GM12878 (cell line): Measurements from ENCODE around the gene TIGD2. TPM values are rescaled to one million over a fixed set of nuclear protein-coding genes. Genes with fewer than 3 reads are reported as not detected.
"Not testable (repeated sequence)": the region's sequence is repeated elsewhere in the genome, so short reads cannot be mapped to it uniquely, and the experiment has no call there.

ENCODE experiments used
- ATAC-seq: fragments of 200-7000 bp; cut with Tn5 transposase; 3 replicates; pipeline ENCODE4 v1.9.1; 2020; ENCODE audit warnings: mild to moderate bottlenecking, moderate library complexity
- BruUV-seq: library from RNA; stranded (reverse); fragments of 400-500 nt; replicated peaks from 2 replicates; lab custom pipeline; 2021; lab: Mats Ljungman, UMichigan
- CTCF ChIA-PET: fragments of 300-600 bp; sonication (Branson Sonifier 250); formaldehyde crosslinking; extraction: SDS; loops from one replicate; lab custom pipeline; 2021; ENCODE audit warnings: inconsistent platforms; lab: Yijun Ruan, JAX
- POLR2A ChIA-PET: fragments of 350-600 bp; formaldehyde crosslinking; extraction: SDS; loops from one replicate; lab custom pipeline; 2021; ENCODE audit warnings: inconsistent platforms; lab: Charles Lee
- RAD21 ChIA-PET: fragments of 300-600 bp; sonication (Branson Sonifier 250); formaldehyde crosslinking; loops from one replicate; lab custom pipeline; 2023; ENCODE audit warnings: antibody characterized with exemption; ENCODE audit not compliant: unreplicated experiment; lab: Charles Lee
- SMC1A ChIA-PET: fragments of 300-600 bp; sonication (Branson Sonifier 250); formaldehyde crosslinking; loops from one replicate; lab custom pipeline; 2023; ENCODE audit not compliant: unreplicated experiment, uncharacterized antibody; lab: Charles Lee
- DNase-seq: peaks from one replicate; pipeline ENCODE4 v3.0.0-alpha.2; 2011; ENCODE audit warnings: low read depth, low spot score
- FAIRE-seq: peaks from 3 replicates; lab custom pipeline; 2011; peaks lifted over from hg19 to GRCh38; lab: Jason Lieb, UNC
- H2AFZ ChIP-seq: 2 replicates; pipeline ENCODE4 v1.6.0; 2011; ENCODE audit warnings: low read depth, low read length, control low read depth; ENCODE audit not compliant: control insufficient read depth
- H3K27ac ChIP-seq: 2 replicates; pipeline ENCODE4 v1.5.1; 2011; ENCODE audit warnings: control low read depth; ENCODE audit not compliant: control insufficient read depth, insufficient read depth
- H3K27me3 ChIP-seq, 2 experiments: replicated peaks in 1 of 2; 2 replicates each; pipeline versions ENCODE4 v1.6.0 to v1.6.1; 2011; ENCODE audit warnings: low read length in 1 of 2; ENCODE audit not compliant: control insufficient read depth in 2 of 2, insufficient read depth in 2 of 2
- H3K36me3 ChIP-seq, 2 experiments: 2 replicates each; pipeline ENCODE4 v1.5.1; 2011; ENCODE audit warnings: low read length in 1 of 2; ENCODE audit not compliant: control insufficient read depth in 2 of 2, insufficient read depth in 2 of 2
- H3K4me1 ChIP-seq: 2 replicates; pipeline ENCODE4 v1.6.1; 2011; ENCODE audit warnings: mild to moderate bottlenecking, low read length, moderate library complexity, mixed read lengths; ENCODE audit not compliant: control insufficient read depth, insufficient read depth
- H3K4me2 ChIP-seq: 2 replicates; pipeline ENCODE4 v1.6.0; 2011; ENCODE audit warnings: control low read depth; ENCODE audit not compliant: control insufficient read depth, insufficient read depth
- H3K4me3 ChIP-seq: fragments of 200-600 bp; sonication (generic); 2 replicates; pipeline ENCODE4 v1.5.1; 2016
- H3K79me2 ChIP-seq: 2 replicates; pipeline ENCODE4 v1.6.0; 2011; ENCODE audit warnings: low read length; ENCODE audit not compliant: control insufficient read depth, insufficient read depth
- H3K9ac ChIP-seq: 2 replicates; pipeline ENCODE4 v1.8.0; 2011; ENCODE audit warnings: low read length, control low read depth, mixed read lengths; ENCODE audit not compliant: control insufficient read depth, insufficient read depth
- H3K9me3 ChIP-seq: replicated peaks from 3 replicates; pipeline ENCODE4 v1.5.1; 2011; ENCODE audit warnings: mild to moderate bottlenecking, low read length; ENCODE audit not compliant: control insufficient read depth, insufficient read depth
- H4K20me1 ChIP-seq: 2 replicates; pipeline ENCODE4 v1.6.0; 2011; ENCODE audit not compliant: control insufficient read depth, insufficient read depth
- ATF3 ChIP-seq: IDR thresholded peaks from 2 replicates; pipeline ENCODE4 v1.6.1; 2011; ENCODE audit warnings: low read depth, mild to moderate bottlenecking, low read length, moderate library complexity, borderline replicate concordance; ENCODE audit errors: extremely low read depth
- CTCF ChIP-seq, 3 experiments: IDR thresholded peaks in 2 of 3; conservative IDR thresholded peaks in 1 of 3; 2 replicates each; pipeline ENCODE4 v1.5.1; 2011; ENCODE audit warnings: low read depth in 3 of 3, low read length in 3 of 3, mild to moderate bottlenecking in 3 of 3, control low read depth in 2 of 3, moderate library complexity in 2 of 3, inconsistent platforms in 1 of 3, mixed read lengths in 1 of 3; ENCODE audit not compliant: control insufficient read depth in 2 of 3, insufficient read depth in 1 of 3; ENCODE audit errors: extremely low read depth in 1 of 3
- HCFC1 ChIP-seq: fragments of 150-350 bp; IDR thresholded peaks from 2 replicates; pipeline ENCODE4 v1.6.1; 2014; ENCODE audit warnings: low read length
- IKZF2 ChIP-seq, 2 experiments: fragments of 450-650 bp; IDR thresholded peaks; 2 replicates each; pipeline ENCODE4 v1.6.1; 2017; ENCODE audit warnings: mild to moderate bottlenecking in 2 of 2, moderate library complexity in 2 of 2
- MLLT1 ChIP-seq: fragments of 450-650 bp; IDR thresholded peaks from 2 replicates; pipeline ENCODE4 v1.6.1; 2016; ENCODE audit warnings: mild to moderate bottlenecking
- NFXL1 ChIP-seq: fragments of 450-650 bp; IDR thresholded peaks from 2 replicates; pipeline ENCODE4 v1.6.1; 2017; ENCODE audit warnings: antibody characterized with exemption, mild to moderate bottlenecking, borderline replicate concordance
- NRF1 ChIP-seq: conservative IDR thresholded peaks from 2 replicates; pipeline ENCODE4 v1.6.1; 2011; ENCODE audit warnings: mild to moderate bottlenecking, low read depth, low read length, improper control_type of control experiment
- POLR2A ChIP-seq: IDR thresholded peaks from 2 replicates; pipeline ENCODE4 v1.6.1; 2011; ENCODE audit warnings: low read depth, mild to moderate bottlenecking, low read length
- POLR2AphosphoS5 ChIP-seq: IDR thresholded peaks from 2 replicates; pipeline ENCODE4 v1.6.1; 2011; ENCODE audit warnings: mild to moderate bottlenecking, low read length, inconsistent platforms
- RAD21 ChIP-seq: IDR thresholded peaks from 2 replicates; pipeline ENCODE4 v1.6.1; 2011; ENCODE audit warnings: mild to moderate bottlenecking, low read depth, low read length, moderate library complexity; ENCODE audit not compliant: insufficient read depth
- SIX5 ChIP-seq: IDR thresholded peaks from 2 replicates; pipeline ENCODE4 v1.6.1; 2011; ENCODE audit warnings: mild to moderate bottlenecking, low read depth, low read length, moderate library complexity; ENCODE audit not compliant: severe bottlenecking
- TCF7 ChIP-seq: IDR thresholded peaks from 2 replicates; pipeline ENCODE4 v1.6.1; 2014; ENCODE audit warnings: antibody characterized with exemption, borderline replicate concordance
- ZNF217 ChIP-seq: fragments of 450-650 bp; IDR thresholded peaks from 2 replicates; pipeline ENCODE4 v1.6.1; 2017; ENCODE audit warnings: antibody characterized with exemption, mild to moderate bottlenecking
- ZNF384 ChIP-seq: IDR thresholded peaks from 2 replicates; pipeline ENCODE4 v1.6.1; 2012; ENCODE audit warnings: low read depth, mild to moderate bottlenecking, low read length, improper control_type of control experiment, borderline replicate concordance
- WGBS: methylation state at CpG from one replicate; pipeline ENCODE4 v1.1.6; 2016; ENCODE audit warnings: low lambda C conversion rate; ENCODE audit not compliant: insufficient replicate concordance, insufficient coverage; ENCODE audit errors: missing lambda C conversion rate; 5-methylcytosine and 5-hydroxymethylcytosine counted together
- in situ Hi-C: fragments of 300-500 bp; cut with MboI; formaldehyde crosslinking; loops from 9 replicates; pipeline ENCODE4 v1.14.3; 2018; ENCODE audit warnings: mixed read lengths
- intact Hi-C: fragments of 100-400 bp; cut with micrococcal nuclease; formaldehyde crosslinking; loops from one replicate; pipeline ENCODE4 v1.14.2; 2022; ENCODE audit not compliant: unreplicated experiment
- polyA plus RNA-seq, 11 experiments: library from polyadenylated mRNA; depleted of rRNA in 4 of 11; unstranded in 6 of 11; stranded (reverse) in 5 of 11; fragments of >200 nt; fragmentation: Nextera tagmentation in 4 of 11; fragmentation: Illumina TruSeq in 1 of 11; extraction: Ambion mirVana in 4 of 11; extraction: Trizol in 1 of 11; gene quantifications; 1 replicate in 1 of 11; 2 replicates in 10 of 11; pipeline versions ENCODE4 v1.2.1 to v1.2.3, GENCODE V29; 2011 to 2016; ENCODE audit warnings: inconsistent platforms in 2 of 11, missing spikeins in 2 of 11, low read depth in 1 of 11
- total RNA-seq, 4 experiments: library from RNA; depleted of rRNA in 3 of 4; stranded (reverse); fragments of >200 nt in 3 of 4; fragmentation: Illumina TruSeq in 1 of 4; extraction: Trizol in 1 of 4; gene quantifications; 2 replicates each; pipeline versions ENCODE4 v1.2.1 to v1.2.3, GENCODE V29; 2013 to 2021

Gene TIGD2
- total and polyA plus RNA-seq, 10 of the 15 experiments (the other 5 are each of a cell fraction or from before 2014, with no cell fraction given): 2.4 to 8.4 (median 5.0) TPM

GRCh38 chr4:89144652-89145051 is 33.3 kb downstream of the TIGD2 start:
- CTCF ChIA-PET, H3K9me3 ChIP-seq, H4K20me1 ChIP-seq, H3K79me2 ChIP-seq, H3K36me3 ChIP-seq, POLR2A ChIA-PET, DNase-seq, H3K9ac ChIP-seq, H3K4me1 ChIP-seq, in situ Hi-C loops, FAIRE-seq, RAD21 ChIA-PET, H3K4me3 ChIP-seq, H2AFZ ChIP-seq, H3K4me2 ChIP-seq, H3K27me3 ChIP-seq, ATAC-seq, H3K27ac ChIP-seq, BruUV-seq: not testable (repeated sequence)
- SMC1A ChIA-PET: interaction anchor here (3.4 kb wide), 1 partner anchor 8 kb away, joined by 14 read pairs; no protein-coding TSS in a partner anchor
- intact Hi-C loops: loop anchor here (10.0 kb wide), 1 partner anchor 1110 kb away; no protein-coding TSS in a partner anchor
- TF ChIP-seq ZNF217: 0 out of 2 replicates have a peak, but pooled peaks have one; percentile 62
- 92% methylated on average over 1 of the region's 1 CpG for WGBS

GRCh38 chr4:89146196-89146595 is 34.9 kb downstream of the TIGD2 start:
- H2AFZ ChIP-seq: no peak overlapping the region
- ATAC-seq: no peak
- no TSS peak for BruUV-seq
- no peak overlapping the region for H3K27ac ChIP-seq
- intact Hi-C loops (loop anchor here (10.0 kb wide), 1 partner anchor 1111 kb away; no protein-coding TSS in a partner anchor), in situ Hi-C loops (no loop called here)
- H4K20me1 ChIP-seq: no peaks in the 10 kb centered on the region
- no peaks in the 10 kb centered on the region for H3K27me3 ChIP-seq
- no peaks in the 10 kb centered on the region; the same call in 2 of the 3 replicates for H3K9me3 ChIP-seq
- H3K4me2 ChIP-seq: no peak overlapping the region
- FAIRE-seq: no peak
- ChIA-PET CTCF (interaction anchor here (1.6 kb wide), 2 partner anchors 10 to 12 kb away, joined by 5 to 6 read pairs; no protein-coding TSS in a partner anchor), SMC1A (interaction anchor here (0.6 kb wide), 1 partner anchor 77 kb away, joined by 3 read pairs; no protein-coding TSS in a partner anchor), POLR2A (no interaction called here), RAD21 (no interaction called here)
- H3K36me3 ChIP-seq: no peaks in the 10 kb centered on the region
- no peaks in the 10 kb centered on the region for H3K4me1 ChIP-seq
- no peak for DNase-seq
- WGBS: 9% methylated on average over 2 of the region's 2 CpGs
- no peak overlapping the region for H3K4me3 ChIP-seq
- no peaks in the 10 kb centered on the region for H3K79me2 ChIP-seq
- no peak overlapping the region for H3K9ac ChIP-seq
- no peak for TF ChIP-seq NRF1
- TF ChIP-seq POLR2A: no peak
- no peak for TF ChIP-seq IKZF2 (IDR thresholded peaks at IDR 0.05)
- TF ChIP-seq TCF7: no peak
- no peak for TF ChIP-seq ZNF384
- TF ChIP-seq HCFC1: no peak
- TF ChIP-seq CTCF (IDR thresholded peaks at IDR 0.05 in 2 of 3, conservative IDR thresholded peaks at IDR 0.05 in 1 of 3; ENCODE audit: control insufficient read depth in 2 of 3, extremely low read depth in 1 of 3, insufficient read depth in 1 of 3, low read depth in 3 of 3, low read length in 3 of 3): no peak
- no peak for TF ChIP-seq NFXL1
- TF ChIP-seq SIX5: no peak
- TF ChIP-seq POLR2AphosphoS5: no peak
- TF ChIP-seq MLLT1: no peak
- no peak for TF ChIP-seq ATF3
- TF ChIP-seq RAD21: no peak
